ENCODE data around the gene MKRN2. TPM values are rescaled to one million over a fixed set of nuclear protein-coding genes. Genes with fewer than 3 reads are reported as not detected.

The MKRN2 gene
- total RNA-seq, 2 donors from 2014 or later: 20.9 to 21.2 TPM

DNA sequence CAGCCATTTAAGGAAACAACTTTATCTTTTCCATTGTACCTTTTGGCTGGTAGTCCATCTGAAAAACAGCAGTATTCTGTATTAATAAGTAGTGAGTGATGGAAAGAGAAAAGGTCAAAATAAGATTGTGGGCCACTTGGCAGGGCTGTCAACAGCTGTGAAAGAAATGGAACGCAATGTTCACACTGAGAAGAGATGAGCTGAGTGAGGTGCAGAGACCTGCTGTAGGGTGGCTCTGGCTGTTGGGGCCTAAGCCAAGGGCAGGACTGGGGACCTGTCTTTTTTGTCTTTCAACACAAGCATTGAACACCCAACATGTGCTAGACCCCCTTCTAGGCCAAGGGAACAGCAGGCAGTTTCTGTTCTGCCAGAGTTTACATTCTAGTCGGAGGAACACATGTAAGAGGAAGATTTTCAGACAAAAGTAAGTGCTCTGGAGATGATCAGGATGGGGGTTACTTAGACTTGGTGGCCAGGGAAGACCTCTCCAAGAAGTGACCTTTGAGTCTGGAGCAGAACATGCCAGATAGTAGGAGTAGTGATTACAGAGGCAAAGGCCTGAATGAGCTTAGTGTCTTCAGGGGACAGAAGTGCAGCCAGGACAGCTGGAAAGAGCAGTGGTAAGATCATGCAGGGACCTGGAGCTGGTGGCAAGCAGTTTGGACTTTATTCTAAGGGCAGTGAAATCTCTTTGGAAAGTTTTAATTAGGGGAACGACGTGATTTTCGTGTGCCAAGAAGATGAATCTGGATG is 43.0 kb upstream of the MKRN2 start:
- no peaks in the 10 kb centered on the region for H3K27me3 ChIP-seq
- H3K9ac ChIP-seq (ENCODE audit: low read depth in 2 of 2, low read length in 2 of 2): no peak overlapping the region
- no peak for DNase-seq
- H3K36me3 ChIP-seq: no peaks in the 10 kb centered on the region
- H3K4me3 ChIP-seq: no peak overlapping the region
- TF ChIP-seq, protein P1, sequence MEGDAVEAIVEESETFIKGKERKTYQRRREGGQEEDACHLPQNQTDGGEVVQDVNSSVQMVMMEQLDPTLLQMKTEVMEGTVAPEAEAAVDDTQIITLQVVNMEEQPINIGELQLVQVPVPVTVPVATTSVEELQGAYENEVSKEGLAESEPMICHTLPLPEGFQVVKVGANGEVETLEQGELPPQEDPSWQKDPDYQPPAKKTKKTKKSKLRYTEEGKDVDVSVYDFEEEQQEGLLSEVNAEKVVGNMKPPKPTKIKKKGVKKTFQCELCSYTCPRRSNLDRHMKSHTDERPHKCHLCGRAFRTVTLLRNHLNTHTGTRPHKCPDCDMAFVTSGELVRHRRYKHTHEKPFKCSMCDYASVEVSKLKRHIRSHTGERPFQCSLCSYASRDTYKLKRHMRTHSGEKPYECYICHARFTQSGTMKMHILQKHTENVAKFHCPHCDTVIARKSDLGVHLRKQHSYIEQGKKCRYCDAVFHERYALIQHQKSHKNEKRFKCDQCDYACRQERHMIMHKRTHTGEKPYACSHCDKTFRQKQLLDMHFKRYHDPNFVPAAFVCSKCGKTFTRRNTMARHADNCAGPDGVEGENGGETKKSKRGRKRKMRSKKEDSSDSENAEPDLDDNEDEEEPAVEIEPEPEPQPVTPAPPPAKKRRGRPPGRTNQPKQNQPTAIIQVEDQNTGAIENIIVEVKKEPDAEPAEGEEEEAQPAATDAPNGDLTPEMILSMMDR (IDR thresholded peaks at IDR 0.05): no peak
- H3K27ac ChIP-seq: no peak overlapping the region
- intact Hi-C loops (cut with DNase I): no loop called here
- no peaks in the 10 kb centered on the region for H3K4me1 ChIP-seq
- H3K9me3 ChIP-seq: no peaks in the 10 kb centered on the region

DNA sequence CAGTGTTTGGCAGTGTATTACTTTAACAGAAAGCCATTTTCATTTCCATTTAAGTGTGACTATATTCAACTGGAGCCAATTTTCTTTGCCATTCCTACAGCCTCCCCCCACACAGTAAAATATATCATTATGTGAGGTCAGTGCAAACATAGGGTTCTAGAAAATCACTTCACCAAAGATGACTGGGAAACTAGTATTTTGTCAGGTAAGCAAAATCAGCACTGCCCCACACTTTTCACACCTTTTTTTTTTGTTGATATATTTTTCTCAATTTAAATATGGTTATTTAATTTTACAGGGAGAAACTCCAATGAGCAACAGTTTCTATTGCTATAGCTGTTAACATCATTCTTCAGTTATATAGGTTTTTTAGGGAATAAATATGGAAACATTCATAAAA is 41.3 kb upstream of the MKRN2 start:
- H3K27ac ChIP-seq: no peak overlapping the region
- no peaks in the 10 kb centered on the region for H3K4me1 ChIP-seq
- TF ChIP-seq, protein P1 (IDR thresholded peaks at IDR 0.05): no peak
- H3K9me3 ChIP-seq: no peaks in the 10 kb centered on the region
- H3K4me3 ChIP-seq: no peak overlapping the region
- no peak overlapping the region for H3K9ac ChIP-seq (ENCODE audit: low read depth in 2 of 2, low read length in 2 of 2)
- no peaks in the 10 kb centered on the region for H3K27me3 ChIP-seq
- DNase-seq: no peak
- intact Hi-C loops (cut with DNase I): no loop called here
- no peaks in the 10 kb centered on the region for H3K36me3 ChIP-seq

DNA sequence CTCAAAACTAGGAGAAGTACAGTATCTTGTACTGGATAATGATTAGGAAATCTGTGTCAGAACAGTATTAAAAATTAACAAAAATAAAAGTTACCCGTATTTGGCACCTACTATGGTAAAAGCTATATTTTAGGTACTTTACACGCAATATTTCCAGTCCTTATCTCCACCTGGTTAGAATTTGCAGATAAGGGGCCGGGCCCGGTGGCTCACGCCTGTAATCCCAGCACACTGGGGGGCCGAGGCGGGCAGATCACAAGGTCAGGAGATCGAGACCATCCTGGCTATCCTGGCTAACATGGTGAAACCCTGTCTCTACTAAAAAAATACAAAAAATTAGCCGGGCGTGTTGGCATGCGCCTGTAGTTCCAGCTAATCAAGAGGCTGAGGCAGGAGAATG is 40.0 kb upstream of the MKRN2 start:
- DNase-seq: no peak
- Histone ChIP-seq H3K27me3 (no peaks in the 10 kb centered on the region), H3K4me1 (no peaks in the 10 kb centered on the region), H3K9me3 (no peaks in the 10 kb centered on the region), H3K9ac (ENCODE audit: low read depth in 2 of 2, low read length in 2 of 2) (no peak overlapping the region), H3K4me3 (no peak overlapping the region), H3K36me3 (no peaks in the 10 kb centered on the region), H3K27ac (no peak overlapping the region)
- intact Hi-C loops (cut with DNase I): no loop called here
- TF ChIP-seq, protein P1 (IDR thresholded peaks at IDR 0.05): no peak

DNA sequence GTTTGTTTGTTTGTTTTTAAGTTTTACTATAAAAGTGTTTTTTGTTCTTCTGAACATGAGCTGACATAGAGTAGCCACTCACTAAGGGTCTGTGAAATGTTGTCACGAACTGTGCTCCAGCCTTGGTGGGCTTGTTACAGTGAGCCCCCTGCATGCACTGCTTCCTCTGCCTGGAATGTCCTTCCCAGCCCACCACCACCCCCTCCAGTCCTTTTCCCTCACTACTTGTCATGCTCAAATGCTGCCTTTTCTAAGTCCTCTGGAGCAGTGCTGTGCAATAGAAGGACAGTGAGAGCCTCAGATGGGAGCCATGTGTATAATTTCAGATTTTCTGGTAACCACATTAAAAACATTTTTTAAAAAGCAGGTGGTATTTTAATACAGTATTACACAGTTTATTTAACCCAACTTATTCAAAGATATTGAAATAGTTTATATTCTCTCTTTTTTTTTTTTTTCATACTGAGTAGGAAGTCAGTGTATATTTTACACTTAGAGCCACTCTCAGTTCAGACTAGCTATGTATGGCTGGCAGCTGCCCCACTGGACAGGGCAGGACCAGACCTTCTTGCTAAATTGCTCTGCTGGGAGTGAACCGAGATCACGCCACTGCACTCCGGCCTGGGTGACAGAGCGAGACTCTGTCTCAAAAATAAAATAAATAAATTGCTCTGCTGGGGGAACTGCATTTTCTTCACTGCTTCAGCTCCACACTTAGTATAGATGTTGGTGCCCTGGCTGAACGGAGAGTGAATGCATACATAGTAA is 38.4 kb upstream of the MKRN2 start:
- no peaks in the 10 kb centered on the region for H3K36me3 ChIP-seq

DNA sequence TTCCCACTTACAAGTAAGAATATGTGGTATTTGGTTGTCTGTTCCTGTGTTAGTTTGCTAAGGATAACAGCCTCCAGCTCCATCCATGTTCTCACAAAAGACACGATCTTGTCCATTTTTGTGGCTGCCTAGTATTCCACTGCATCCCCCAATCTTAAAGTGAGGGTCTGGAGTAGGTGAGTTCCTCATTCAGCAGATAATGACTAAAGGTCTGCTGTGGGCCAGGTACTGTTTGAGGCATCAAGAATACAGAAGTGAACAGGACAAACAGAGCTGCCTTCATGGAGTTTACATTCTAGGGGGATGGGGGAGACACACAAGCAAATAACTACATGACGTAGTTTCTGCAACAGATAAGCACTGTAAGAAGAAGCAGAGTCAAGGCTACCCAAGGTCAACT is 35.9 kb upstream of the MKRN2 start:
- H3K36me3 ChIP-seq: no peaks in the 10 kb centered on the region
- no peak overlapping the region for H3K4me3 ChIP-seq
- TF ChIP-seq, protein P1 (IDR thresholded peaks at IDR 0.05): no peak
- no peaks in the 10 kb centered on the region for H3K9me3 ChIP-seq
- H3K27ac ChIP-seq: no peak overlapping the region
- no peaks in the 10 kb centered on the region for H3K27me3 ChIP-seq
- intact Hi-C loops (cut with DNase I): no loop called here
- DNase-seq: no peak
- no peaks in the 10 kb centered on the region for H3K4me1 ChIP-seq
- H3K9ac ChIP-seq (ENCODE audit: low read depth in 2 of 2, low read length in 2 of 2): no peak overlapping the region

More for the DNA sequence above, 38.4 kb upstream of the MKRN2 start:
- Histone ChIP-seq H3K9me3 (no peaks in the 10 kb centered on the region), H3K27me3 (no peaks in the 10 kb centered on the region), H3K27ac (no peak overlapping the region), H3K4me3 (no peak overlapping the region), H3K9ac (ENCODE audit: low read depth in 2 of 2, low read length in 2 of 2) (no peak overlapping the region), H3K4me1 (no peaks in the 10 kb centered on the region)
- no peak for DNase-seq
- intact Hi-C loops (cut with DNase I): no loop called here
- TF ChIP-seq, protein P1 (IDR thresholded peaks at IDR 0.05): no peak
